GM18867 (cell line): ENCODE measurements around the gene ZNF280B.

Experiments
- ATAC-seq: cut with Tn5 transposase; IDR thresholded peaks from one replicate; pipeline ENCODE4 v1.9.1; 2021; ENCODE audit warnings: mild to moderate bottlenecking, moderate library complexity; ENCODE audit not compliant: unreplicated experiment

The ZNF280B gene, protein sequence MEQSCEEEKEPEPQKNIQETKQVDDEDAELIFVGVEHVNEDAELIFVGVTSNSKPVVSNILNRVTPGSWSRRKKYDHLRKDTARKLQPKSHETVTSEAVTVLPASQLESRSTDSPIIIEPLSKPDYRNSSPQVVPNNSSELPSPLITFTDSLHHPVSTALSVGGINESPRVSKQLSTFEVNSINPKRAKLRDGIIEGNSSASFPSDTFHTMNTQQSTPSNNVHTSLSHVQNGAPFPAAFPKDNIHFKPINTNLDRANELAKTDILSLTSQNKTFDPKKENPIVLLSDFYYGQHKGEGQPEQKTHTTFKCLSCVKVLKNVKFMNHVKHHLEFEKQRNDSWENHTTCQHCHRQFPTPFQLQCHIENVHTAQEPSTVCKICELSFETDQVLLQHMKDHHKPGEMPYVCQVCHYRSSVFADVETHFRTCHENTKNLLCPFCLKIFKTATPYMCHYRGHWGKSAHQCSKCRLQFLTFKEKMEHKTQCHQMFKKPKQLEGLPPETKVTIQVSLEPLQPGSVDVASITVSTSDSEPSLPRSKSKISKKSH

DNA sequence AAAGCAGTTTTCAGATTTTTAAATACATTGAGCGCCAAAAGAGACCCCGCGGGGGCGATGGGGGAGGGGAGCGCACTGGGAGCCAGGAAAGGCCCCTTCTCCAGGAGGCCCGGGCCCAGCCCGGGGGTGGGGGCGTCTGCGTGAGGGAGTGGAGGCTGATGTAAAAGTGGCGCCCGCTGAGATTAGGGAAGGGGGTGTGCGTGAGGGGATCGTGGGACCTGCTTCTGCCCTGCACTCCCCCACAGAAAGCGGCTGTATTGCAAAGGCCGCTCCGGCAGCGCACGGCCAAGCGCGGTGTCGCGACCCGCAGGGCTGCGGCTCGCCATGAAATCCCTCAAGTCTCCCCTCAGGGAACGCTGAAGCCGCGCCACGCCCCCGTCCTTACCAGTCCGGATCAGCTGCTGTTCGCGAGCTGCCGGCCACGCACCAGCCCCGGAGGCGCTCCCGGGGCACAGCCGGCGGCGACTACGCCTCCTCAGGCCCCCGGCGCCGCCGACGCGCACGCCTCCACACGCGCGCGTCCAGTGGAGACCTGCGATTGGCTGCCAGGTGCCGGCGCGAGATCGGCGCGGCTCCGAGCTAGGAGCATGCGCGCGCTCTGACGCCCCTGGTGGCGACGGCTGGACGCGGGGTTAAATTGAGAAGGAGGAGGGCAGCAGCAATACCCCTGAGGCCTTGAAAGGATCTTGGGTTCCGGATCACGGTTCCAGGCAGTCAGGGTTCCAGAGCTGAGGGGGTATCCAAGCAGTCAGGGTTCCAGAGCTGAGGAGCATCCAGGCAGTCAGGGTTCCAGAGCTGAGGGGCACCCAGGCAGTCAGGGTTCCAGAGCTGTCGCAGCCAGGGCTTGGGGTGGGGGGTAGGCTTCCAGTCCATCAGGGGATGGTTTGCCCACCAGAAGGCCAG, at the start of gene ZNF280B:
TSS of gene ZNF280B (minus strand) at position 469 of the 903 bp plus-strand sequence. CDS start 19,344 bp downstream, outside the sequence.
- peak; percentile 94 for ATAC-seq

DNA sequence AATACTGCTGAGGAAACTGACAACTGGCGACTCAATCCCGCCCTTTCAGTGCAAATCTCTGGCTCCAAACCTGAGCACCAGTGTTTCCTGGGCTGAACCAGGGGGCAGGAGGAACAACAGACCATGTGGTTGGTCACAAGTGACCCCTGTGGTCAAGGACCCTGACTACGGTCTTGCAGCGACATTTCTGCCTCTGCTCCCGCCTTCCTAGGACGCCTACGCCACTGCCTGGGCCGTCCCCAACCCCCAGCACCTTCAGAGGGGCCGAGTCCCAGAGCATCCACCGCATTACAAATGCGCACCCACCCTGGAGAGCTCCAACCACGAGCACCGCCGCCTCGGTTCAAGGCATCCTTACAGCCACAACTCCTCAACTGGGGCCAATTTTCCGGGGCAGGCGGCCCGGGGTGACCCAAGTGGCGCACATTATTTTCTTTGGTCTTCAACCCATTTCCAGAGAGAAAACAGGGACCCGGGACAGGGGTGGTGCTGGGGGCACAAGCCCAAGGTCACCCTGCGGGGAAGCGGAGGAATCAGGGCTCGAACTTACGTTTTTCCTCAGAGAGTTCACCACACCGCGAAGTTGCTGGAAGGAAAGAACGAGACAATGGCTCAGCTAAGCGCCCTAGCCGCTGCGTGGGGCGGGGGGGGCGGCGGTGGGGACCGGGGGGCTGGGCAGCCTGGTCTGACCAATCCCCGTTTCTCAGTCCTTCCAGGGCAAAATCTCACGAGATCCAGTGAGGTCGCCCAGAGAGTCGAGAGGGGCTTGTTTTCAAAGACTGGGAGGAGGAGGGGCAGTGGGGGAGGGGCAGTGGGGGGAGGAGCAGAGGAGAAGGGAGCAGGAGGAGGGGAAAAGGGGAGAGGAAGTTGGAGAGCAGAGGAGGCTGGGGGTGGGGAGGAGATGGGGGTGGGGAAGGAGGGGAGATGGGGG, 48.7 kb upstream of the ZNF280B start:
- no peak for ATAC-seq

DNA sequence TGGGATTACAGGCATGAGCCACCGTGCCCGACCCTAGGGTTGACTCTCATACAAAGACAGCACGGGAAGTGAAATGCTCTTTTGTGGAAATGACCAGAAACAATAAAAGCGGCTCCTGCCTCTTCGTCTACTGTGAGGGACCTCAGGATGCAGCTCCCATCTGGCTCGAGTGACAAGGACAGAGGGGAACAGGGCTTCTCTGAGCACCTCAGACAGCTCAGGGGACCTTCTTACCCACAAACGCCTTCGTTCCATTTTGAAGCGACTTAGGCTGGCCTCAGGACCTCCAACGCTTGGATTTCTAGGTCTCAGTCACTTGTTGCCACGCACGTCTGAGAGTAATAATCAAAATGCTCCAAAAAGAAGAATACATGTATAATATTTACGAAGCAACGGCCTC, 48.0 kb upstream of the ZNF280B start:
- no peak for ATAC-seq

DNA sequence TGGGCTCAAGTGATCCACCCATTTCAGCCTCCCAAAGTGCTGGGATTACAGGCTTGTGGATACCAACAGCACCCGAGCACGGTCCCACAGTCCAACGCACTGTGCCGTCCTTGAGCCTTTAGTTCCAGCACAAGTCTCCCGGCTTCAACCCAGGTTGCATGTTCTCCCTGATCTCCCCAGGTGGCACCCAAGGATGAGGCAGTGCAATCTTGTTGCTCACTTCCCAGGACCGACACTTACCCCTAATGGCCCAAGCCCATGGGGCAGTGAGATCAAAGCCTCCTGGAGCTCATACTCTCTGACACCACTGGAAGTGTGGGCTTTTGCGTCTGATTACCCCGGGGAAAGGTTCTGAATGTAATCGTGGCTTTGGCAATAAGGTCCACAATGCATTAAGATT, 47.1 kb upstream of the ZNF280B start:
- no peak for ATAC-seq

DNA sequence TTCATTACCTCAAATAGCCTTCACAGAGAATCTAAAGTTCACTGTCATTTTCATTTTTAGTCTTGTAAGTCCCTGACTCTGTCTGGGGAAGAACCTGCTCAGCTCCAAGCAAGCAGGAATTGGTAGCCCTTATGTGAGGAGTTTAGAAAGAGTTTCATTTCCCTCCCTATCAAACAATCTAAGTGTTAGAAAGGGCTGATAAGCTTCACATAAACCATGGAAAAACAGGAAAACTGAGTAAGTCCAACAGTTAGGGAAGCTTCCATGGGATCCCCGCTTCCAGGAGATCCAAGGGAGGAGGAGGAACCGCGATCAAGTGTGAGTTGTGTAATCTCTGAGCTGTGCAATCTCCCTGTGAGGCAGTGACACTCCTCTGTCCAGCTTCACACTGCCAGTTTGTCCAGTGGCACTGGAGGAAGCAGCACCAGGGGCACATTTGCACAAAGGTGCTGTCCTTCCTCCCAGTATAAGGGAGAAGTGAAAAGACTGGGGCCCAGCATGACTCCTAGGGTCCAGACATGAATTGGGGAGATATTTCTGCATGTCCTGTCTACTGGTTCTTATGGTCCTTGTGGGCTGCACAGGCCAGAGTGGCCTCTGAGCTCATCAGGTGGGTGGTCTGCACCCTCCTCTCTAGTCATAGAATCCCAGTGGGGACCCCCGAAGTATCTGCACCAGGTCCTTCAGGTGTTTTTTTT, 46.2 kb upstream of the ZNF280B start:
- ATAC-seq = no peak

DNA sequence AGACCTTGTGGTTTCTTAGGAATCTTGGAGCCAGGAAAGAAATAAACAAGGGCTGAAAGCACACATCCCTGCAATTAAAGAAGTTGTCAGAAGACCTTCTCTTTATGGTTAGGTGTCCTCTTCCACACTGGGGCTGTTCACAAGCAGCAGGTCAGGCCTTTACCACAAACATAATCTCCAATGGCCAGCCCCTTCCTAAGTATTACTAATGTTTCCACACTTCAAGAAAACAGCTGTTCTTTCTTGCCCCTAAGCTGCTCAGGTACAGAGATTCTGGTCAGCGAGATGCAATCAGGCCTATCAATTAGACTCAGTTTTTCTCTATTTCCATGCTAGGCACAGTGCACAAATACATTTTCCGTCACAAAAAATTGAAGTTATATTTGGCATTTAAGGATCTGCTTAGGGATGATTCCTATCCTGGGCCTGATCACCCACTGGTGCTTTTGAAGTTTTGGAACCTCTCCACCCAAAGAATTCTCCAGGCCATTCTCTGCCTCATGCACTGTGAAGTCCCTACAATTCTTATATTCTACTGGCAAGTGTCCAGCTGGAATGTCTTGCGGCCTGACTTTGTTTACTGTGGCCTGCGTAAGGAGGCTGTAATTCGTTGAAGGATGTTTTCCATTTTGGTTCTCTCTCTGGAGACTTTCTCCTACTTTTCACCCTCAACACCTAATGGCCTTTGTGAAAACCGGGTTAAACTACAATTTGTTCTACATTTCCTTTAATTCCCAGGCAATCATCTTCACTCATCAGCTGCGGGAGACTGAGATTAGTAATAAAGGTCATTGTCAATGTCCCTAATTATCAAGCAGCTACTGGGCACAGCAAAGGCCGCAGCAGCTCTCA, 45.4 kb upstream of the ZNF280B start:
- ATAC-seq = no peak

DNA sequence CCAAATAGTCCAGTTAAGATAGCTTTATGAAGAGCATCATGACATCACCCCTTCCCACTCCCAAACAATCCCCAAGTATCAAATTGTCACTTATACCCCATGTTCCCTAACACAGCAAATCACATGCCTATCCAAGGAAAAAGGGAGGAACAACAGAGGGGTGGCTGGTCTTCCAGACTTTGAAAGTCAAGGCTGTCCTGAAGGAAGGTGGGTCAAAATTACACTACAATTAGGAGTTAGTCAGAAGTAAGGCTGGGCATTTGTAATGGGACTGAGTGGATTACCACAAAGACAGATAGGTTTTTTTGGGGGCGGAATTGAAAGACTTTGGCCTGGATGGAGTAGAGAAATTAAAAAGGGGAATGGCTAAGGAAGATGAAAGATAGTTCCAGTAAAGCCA, 44.6 kb upstream of the ZNF280B start:
- ATAC-seq = no peak

DNA sequence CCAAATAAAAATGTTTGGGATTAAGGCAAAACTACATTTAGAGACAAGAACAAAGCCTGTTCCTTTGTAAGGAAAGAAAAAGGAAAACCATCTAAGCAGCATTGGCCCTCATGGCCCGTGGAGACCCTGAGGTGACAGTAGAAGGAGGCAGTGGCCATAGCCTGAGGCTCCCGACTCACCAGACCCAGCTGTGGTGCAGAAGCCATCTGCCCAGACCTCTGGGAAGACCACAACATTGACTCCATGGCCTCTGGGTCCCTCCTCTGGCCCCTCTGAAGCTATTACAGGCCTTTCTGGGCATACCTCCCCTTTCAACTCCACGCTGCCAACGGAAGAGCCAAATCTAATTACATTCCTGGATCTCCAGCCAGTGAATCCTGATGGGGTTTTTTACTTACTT, 44.1 kb upstream of the ZNF280B start:
- ATAC-seq = no peak

DNA sequence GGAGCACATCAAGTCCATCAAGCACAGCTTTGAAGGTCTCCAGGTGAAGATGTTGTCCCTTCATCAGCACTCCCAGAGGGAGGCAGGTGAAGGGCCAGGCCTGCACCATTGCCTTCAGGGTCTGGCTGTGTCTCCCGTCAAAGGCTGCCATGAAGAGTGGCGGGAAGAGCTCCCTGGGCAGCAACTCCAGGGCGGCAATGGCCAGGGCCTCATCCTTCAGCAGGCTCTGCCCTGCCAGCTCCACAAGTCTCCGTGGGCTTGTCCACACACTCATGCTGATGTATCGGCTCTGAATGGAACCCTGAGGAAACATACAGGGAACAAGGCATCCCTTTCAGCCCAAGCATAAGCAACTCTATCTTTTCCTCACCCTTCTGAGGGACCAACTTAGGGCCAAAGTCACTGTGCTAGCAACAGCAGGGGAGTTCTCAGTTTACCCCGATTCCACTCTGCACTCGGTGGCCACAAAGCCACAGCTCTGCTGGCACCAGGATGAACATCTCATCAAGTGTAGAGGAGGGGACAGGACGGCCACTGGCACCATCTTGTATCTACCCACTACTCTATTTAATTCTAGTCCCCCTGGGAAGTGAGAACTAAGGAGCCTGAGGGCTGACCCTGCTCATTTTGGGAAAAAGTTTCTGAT, 42.4 kb upstream of the ZNF280B start:
- no peak for ATAC-seq

DNA sequence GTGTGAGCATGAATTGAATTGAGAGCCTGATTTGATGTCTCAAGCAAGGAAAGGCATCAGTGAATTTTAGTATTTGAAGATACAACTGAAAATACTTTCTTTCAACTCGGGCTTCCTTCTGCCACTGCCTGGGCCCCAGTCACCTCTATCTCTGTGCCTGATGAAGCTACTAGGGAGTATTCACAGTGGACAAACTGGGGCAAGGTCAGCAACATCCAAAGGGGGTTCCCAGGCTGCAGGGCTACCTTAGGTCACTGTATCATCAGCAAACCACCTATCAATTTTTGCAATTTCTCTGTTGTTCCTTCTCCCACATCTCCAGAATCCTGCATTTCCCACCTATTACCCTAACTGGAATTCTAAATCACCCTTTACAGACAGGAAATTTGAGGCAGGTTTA, 40.4 kb upstream of the ZNF280B start:
- ATAC-seq = no peak

DNA sequence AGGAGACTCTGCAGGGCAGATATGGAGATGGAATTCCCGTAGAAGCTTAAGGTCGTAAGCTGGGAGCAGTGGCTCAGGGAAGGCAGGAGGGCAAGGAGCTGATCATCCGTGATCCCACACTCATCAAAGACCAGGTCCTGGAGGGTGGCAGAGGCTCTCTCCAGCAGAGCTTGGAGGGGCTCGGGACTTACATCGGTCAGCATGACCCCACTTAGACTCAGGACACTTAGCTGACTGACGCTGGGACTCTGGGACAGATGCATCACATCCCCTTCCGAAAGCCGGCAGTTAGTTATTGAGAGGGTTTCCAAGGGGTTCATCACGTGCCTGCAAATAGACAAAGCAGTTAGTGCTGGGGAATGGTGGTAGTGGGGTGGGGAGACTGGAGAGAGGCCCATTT, 39.8 kb upstream of the ZNF280B start:
- ATAC-seq = no peak

DNA sequence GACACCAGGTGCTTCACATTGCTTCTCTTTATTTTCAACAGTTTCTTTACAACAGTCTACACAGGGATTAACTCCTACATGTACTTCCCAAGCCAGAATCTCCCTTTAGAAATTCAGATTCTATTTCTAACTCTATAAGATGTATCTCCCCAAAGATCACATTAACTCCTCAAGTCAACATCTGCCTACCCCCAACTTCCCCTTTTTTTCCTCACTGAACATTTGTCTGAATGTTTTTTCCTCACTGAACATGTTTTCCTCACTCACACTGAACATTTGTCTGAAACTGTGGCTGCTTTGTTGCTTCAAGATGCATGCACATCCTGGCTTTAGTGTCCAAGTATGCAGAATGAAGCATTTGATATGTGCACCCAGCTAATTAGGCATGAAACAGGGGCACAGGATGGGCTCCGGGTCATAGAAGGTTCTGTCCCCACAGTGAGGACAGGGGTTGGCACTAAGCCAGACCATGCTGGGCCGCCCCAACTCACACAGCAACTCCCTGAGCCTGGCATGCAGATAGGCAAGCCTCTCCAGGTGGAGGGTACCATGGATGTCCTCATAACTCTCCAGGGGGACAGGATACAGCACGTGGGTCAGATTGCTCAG, 39.3 kb upstream of the ZNF280B start:
- no peak for ATAC-seq

DNA sequence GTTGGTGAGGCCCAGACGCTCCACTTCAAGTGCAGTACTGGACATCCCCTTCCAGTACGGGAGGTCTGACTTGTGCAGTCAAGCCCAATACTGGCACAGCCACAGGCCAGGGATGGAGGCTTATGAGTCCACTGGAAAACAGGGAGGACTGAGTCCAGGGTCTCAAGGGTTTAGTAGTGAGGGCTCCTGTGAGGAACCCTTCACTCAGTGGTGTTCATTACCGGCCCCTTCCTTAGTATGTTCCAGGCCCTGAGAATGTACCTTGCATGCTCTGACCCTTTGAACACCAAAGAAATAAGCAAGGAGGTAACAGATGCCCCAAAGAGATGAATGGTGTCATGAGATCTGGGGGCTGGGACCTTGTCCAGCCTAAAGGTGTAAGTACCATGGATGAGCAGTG, 38.7 kb upstream of the ZNF280B start:
- no peak for ATAC-seq

DNA sequence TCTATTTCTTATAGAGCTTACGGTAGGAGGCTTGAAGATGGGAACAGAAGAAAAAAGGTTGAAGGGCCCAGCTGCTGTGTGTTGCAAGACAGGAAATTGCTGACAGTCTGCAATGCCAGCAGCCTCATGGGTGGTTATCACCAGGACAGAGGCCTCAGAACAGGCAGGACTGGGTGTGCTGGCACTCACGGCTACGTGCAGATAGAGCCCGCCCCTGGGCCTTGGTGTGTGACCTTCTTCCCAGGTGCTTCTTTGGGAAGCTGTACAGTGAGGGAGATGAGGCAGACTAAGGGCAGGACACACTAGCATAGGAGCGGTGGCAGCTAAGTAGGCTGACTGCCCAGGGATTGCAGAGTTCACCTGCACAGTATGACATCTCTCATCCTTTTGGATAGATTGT, 37.9 kb upstream of the ZNF280B start:
- ATAC-seq = no peak

DNA sequence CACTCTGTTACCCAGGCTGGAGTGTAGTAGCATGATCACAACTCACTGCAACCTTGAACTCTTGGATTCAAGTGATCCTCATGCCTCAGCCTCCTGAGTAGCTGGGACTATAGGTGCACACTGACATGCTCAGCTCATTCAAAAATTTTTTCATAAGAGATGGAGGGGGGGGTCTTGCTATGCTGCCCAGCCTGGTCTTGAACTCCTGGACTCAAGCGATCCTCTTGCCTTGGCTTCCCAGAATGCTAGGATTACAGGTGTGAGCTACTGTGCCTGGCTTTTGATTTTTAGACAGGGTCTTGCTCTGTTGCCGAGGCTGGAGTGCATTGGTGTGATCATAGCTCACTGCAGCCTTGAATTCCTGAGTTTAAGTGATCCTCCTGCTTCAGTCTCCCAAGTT, 36.5 kb upstream of the ZNF280B start:
- no peak for ATAC-seq

DNA sequence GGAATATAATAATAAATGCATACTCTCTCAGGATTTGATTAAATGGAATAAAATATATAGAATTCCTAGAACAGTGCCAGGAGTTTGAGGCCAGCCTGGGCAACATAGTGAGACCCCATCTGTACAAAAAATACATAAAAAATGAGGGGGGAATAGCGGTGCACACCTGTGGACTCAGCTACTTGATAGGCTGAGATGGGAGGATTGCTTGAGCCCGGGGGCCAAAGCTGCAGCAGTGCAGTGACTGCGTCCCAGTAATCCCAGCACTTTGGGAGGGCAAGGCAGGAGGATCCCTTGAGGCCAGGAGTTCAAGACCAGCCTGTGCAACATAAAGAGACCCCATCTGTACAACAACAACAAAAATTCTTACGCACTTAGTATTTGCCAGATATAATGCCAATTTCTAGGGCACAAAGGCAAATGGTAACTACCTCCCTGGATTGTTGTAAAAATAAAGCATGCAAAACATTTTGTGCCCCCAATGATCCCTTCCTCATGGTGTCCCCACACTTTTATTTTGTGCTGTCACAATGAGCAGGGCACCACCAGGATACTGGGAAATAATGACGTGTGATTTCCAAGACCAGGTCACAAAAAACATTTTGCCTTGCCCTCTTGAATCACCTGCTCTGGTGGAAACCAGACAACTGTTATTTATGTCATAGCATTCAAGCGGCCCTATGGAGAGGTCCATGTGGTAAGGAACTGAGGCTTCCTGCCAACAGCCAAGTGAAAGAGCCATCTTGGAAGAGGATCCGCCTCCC, 29.9 kb upstream of the ZNF280B start:
- ATAC-seq = no peak

DNA sequence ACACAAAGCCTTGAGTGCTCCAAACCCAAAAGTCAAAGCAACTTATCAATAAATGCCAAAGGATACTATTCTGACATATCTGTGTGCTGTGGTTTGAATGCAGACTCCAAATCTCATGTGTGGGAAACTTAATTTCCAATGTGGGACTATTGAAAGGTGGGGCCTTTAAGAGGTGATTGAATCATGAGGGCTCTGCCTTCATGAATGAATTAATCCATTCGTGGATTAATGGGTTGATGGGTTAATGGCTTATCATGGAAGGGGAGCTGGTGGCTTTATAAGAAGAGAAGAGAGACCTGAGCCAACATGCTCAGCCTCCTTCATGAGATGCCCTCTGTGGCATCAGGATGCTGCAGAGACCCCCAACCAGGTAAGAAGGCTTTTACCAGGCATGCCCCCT, 28.4 kb upstream of the ZNF280B start:
- no peak for ATAC-seq
